Ishikawa (cell line): ENCODE measurements around the gene TNPO2.
A peak's percentile ranks its signal among the peaks of the same experiment; 100 is the strongest.

Experiments used
- CEBPB ChIP-seq: IDR thresholded peaks from 2 replicates; pipeline ENCODE4 v1.6.1; 2012
- CREB1 ChIP-seq: IDR thresholded peaks from 2 replicates; pipeline ENCODE4 v1.6.1; 2012; ENCODE audit warnings: low read depth
- EGR1 ChIP-seq: IDR thresholded peaks from 2 replicates; pipeline ENCODE4 v1.6.1; 2012
- EP300 ChIP-seq: IDR thresholded peaks from 2 replicates; pipeline ENCODE4 v1.6.1; 2012; ENCODE audit warnings: borderline replicate concordance
- FOXM1 ChIP-seq: IDR thresholded peaks from 2 replicates; pipeline ENCODE4 v1.6.1; 2012; ENCODE audit warnings: low read depth, borderline replicate concordance
- NFIC ChIP-seq: IDR thresholded peaks from 2 replicates; pipeline ENCODE4 v1.6.1; 2012
- RAD21 ChIP-seq: IDR thresholded peaks from 2 replicates; pipeline ENCODE4 v1.6.1; 2012; ENCODE audit warnings: low read depth
- TAF1 ChIP-seq: IDR thresholded peaks from 2 replicates; pipeline ENCODE4 v1.6.1; 2012; ENCODE audit warnings: low read depth, mild to moderate bottlenecking
- TCF12 ChIP-seq: IDR thresholded peaks from 2 replicates; pipeline ENCODE4 v1.6.1; 2012; ENCODE audit warnings: low read depth
- TEAD4 ChIP-seq: IDR thresholded peaks from 2 replicates; pipeline ENCODE4 v1.6.1; 2012
- YY1 ChIP-seq: IDR thresholded peaks from 2 replicates; pipeline ENCODE4 v1.6.1; 2012; ENCODE audit warnings: low read depth
- ZBTB7A ChIP-seq: IDR thresholded peaks from 2 replicates; pipeline ENCODE4 v1.6.1; 2012; ENCODE audit warnings: low read depth
- TF ChIP-seq, protein P1 (sequence below): IDR thresholded peaks from 2 replicates; pipeline ENCODE4 v1.6.1; 2012
- TF ChIP-seq, protein P2 (sequence below): IDR thresholded peaks from 2 replicates; pipeline ENCODE4 v1.6.1; 2012
- TF ChIP-seq, protein P3 (sequence below): IDR thresholded peaks from 2 replicates; pipeline ENCODE4 v1.6.1; 2012; ENCODE audit warnings: low read depth, mild to moderate bottlenecking

Gene TNPO2

DNA sequence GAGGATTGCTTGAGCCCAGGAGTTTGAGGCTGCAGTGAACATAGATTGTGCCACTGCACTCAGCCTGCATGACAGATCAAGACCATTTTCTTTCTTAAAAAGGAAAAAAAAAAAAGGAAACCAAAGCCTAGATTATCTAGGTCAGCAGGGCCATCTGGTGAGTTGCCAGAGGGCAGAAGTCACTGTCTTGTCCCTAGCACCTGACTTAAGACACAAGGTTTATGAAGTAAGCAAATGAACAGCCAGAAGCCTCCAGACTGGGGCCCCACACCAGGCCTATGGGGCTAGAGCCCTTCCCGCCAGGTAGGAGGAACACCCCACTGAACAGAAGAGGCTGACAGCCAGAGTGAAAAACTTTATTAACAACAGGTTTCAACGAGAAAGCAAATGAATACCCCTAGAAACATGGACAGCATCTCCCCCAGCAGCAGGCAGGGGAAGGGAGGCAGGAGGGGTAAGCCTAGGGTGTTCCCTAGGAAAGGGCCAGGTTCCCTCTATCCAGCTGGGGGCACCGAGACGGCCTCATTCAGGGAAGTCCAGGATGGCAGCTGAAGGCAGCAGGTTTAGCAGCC lies 55.9 kb downstream of the TNPO2 start:
- TF ChIP-seq YY1 (no peak), FOXM1 (no peak), EP300 (no peak), TAF1 (no peak), NFIC (no peak), RAD21 (no peak), TCF12 (no peak), ZBTB7A (no peak), CREB1 (no peak), CEBPB (no peak), EGR1 (no peak), TEAD4 (no peak)
- TF ChIP-seq, protein P1, sequence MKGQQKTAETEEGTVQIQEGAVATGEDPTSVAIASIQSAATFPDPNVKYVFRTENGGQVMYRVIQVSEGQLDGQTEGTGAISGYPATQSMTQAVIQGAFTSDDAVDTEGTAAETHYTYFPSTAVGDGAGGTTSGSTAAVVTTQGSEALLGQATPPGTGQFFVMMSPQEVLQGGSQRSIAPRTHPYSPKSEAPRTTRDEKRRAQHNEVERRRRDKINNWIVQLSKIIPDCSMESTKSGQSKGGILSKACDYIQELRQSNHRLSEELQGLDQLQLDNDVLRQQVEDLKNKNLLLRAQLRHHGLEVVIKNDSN: no peak
- TF ChIP-seq, protein P2, sequence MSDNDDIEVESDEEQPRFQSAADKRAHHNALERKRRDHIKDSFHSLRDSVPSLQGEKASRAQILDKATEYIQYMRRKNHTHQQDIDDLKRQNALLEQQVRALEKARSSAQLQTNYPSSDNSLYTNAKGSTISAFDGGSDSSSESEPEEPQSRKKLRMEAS: no peak
- TF ChIP-seq, protein P3, sequence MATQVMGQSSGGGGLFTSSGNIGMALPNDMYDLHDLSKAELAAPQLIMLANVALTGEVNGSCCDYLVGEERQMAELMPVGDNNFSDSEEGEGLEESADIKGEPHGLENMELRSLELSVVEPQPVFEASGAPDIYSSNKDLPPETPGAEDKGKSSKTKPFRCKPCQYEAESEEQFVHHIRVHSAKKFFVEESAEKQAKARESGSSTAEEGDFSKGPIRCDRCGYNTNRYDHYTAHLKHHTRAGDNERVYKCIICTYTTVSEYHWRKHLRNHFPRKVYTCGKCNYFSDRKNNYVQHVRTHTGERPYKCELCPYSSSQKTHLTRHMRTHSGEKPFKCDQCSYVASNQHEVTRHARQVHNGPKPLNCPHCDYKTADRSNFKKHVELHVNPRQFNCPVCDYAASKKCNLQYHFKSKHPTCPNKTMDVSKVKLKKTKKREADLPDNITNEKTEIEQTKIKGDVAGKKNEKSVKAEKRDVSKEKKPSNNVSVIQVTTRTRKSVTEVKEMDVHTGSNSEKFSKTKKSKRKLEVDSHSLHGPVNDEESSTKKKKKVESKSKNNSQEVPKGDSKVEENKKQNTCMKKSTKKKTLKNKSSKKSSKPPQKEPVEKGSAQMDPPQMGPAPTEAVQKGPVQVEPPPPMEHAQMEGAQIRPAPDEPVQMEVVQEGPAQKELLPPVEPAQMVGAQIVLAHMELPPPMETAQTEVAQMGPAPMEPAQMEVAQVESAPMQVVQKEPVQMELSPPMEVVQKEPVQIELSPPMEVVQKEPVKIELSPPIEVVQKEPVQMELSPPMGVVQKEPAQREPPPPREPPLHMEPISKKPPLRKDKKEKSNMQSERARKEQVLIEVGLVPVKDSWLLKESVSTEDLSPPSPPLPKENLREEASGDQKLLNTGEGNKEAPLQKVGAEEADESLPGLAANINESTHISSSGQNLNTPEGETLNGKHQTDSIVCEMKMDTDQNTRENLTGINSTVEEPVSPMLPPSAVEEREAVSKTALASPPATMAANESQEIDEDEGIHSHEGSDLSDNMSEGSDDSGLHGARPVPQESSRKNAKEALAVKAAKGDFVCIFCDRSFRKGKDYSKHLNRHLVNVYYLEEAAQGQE: no peak

DNA sequence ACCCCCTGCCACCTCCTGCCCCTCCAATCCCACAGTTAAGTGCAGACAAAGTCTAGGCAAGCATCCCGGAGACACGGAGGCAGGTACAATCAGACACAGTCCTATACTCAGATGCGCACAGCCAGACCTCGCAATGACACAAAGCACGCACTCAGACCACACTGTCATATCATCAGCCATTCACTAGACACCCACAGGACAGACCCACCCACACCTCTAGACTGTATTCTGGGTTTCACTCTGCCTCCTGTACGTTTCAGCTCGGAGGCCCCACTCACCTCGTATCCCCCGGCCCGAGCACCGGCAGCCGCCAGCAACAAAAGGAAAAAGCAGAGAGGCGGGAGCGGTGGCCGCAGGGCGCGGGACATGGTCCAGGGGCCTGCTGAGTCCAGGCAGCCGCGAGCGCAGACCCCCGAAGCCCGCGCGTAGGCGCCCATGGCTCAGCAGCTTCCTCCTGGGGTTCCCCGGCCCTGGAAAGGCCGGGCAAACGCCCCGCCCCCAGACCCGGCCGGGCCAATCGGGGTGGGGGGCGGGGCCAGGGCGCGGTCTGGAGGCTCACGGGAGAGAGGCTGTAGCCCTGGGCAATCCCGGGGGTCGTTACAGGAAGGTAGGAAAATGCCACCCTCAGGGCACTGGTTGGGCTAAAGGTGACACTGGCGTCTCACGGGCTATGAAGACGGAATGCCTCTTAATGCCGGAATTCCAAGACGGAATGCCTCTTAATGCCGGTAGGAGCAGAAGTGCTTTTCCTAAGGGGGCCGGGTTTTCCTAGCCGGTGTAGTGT lies 57.3 kb downstream of the TNPO2 start, which contains the start of the genes MAN2B1 and WDR83:
TSS of gene MAN2B1 (minus strand) at position 478 of the 784 bp plus-strand sequence. CDS start at position 437, 41 bp downstream.
TSS of gene WDR83 (plus strand) at position 543 of the 784 bp plus-strand sequence. CDS start 2,984 bp downstream, outside the sequence.
- TF ChIP-seq NFIC: no peak
- no peak for TF ChIP-seq TCF12
- no peak for TF ChIP-seq CREB1
- peak; percentile 55; the same call in 1 of the 2 replicates for TF ChIP-seq TAF1
- TF ChIP-seq RAD21: no peak
- peak; percentile 79; the same call in 1 of the 2 replicates for TF ChIP-seq ZBTB7A
- TF ChIP-seq EGR1: 0 out of 2 replicates have a peak, but pooled peaks have one; percentile 3
- TF ChIP-seq TEAD4: no peak
- TF ChIP-seq, protein P2: no peak
- TF ChIP-seq, protein P3: no peak
- TF ChIP-seq CEBPB: no peak

DNA sequence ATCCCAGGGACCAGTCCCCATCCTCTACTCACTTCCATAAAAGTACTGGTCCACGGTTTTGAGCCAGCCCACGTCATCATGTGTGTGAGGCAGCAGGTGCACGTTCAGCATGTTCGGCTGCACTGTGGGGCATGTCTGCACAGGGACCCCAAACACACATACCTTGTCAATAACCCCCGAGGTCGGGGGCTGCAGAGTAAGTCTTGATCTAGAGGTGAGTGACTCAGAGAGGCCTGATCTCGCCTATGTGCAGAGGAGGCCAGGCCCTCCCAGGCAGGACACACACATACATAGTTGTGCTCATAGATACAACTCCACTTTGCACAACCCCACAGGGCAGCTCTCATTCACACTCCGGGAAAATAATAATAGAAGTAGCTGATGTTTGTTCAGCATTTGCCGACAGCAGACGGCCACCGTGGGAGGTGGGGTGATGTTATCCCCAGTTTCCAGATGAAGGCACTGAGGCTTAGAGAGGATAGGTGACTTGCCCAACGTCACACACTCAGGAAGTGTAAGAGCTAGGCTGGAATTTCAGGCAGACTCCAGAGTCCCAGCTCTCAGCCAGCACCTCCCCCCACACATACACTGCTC lies 58.0 kb downstream of the TNPO2 start:
- TF ChIP-seq FOXM1 (no peak), TCF12 (no peak), CEBPB (no peak)

DNA sequence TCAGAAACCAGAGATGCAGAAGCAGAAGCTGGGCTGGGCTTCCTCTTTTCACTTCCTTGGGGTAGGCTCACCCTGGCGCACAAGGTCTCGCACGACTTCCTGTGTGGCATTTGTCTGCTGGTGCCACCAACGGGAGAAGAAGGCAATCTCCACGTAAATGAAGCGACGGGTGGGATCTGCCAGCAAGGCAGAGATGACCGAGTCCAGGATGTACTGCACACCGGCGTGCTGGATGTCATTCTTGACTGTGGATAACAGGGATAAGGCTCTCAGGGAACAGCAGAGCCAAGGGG lies 58.5 kb downstream of the TNPO2 start:
- no peak for TF ChIP-seq ZBTB7A
- TF ChIP-seq, protein P2: no peak
- no peak for TF ChIP-seq CEBPB
- TF ChIP-seq TAF1: no peak
- TF ChIP-seq FOXM1: no peak
- TF ChIP-seq, protein P1: no peak
- TF ChIP-seq EGR1: no peak
- no peak for TF ChIP-seq EP300

DNA sequence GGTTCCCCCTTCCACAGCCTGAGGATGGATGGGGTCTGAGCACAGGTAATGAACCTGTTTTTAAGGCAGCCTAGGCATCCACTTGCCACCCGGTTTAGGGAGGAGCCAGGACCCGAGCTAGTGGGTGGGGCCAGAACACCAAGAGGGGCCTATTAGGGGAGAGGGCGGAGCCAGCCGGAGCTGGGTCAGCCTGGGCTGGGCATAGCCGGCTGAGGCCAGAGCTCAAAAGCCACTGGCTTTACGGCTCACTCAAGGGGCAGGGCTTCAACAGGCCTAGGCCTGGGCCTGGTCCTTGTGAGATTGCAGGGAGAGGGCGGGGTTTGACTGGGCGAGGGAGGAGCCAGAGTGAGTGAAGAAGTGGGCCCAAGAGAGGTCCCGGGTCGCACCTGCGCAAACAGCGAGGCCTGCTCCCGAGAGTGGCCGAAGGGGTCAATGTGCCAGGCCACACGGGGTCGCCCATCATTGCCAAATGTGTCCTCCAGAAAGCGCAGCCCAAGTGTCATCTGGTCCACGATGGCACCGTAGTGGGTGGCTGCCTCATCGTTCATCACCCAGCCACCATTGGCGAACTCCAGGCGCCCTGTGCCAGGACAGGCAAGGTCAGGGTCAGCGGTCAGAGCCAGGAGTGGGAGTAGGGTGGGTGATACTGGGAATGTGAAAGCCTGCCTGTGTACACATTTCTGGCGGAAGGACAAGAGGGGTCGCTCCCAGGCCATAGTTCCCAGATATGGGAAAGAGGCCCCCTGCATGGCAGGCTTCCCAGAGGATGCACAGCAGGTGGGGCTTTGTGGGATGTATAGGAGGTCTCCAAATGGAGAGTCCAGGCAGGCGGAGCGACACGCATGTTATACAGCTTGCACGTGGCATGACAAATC lies 59.1 kb downstream of the TNPO2 start:
- TF ChIP-seq CREB1 (no peak), RAD21 (no peak), NFIC (no peak), TEAD4 (no peak), TCF12 (no peak), EGR1 (no peak), FOXM1 (no peak), YY1 (no peak), CEBPB (no peak)
- TF ChIP-seq, protein P2: no peak
